Fibroblast of pulmonary artery (primary cell): Measurements from ENCODE around the gene TAPBPL.
A peak's percentile ranks its signal among the peaks of the same experiment; 100 is the strongest.
"Not testable (repeated sequence)": the region's sequence is repeated elsewhere in the genome, so short reads cannot be mapped to it uniquely, and the experiment has no call there.

Experiments
- DNase-seq: peaks from one replicate; pipeline ENCODE4 v3.0.0-alpha.2; 2010; ENCODE audit warnings: low read depth
- H3K4me3 ChIP-seq: replicated peaks from 2 replicates; pipeline ENCODE4 v1.5.1; 2011; ENCODE audit warnings: low read depth, mild to moderate bottlenecking, control low read depth, low read length, moderate library complexity
- CTCF ChIP-seq: IDR thresholded peaks from 2 replicates; pipeline ENCODE4 v1.5.1; 2011; ENCODE audit warnings: mild to moderate bottlenecking, control low read depth, low read length, inconsistent platforms; ENCODE audit errors: missing control alignments

The TAPBPL gene

GRCh38 chr12:6420364-6420763 is 31.5 kb upstream of the TAPBPL start:
- no peak for DNase-seq
- no peak for TF ChIP-seq CTCF
- H3K4me3 ChIP-seq = no peak overlapping the region

DNA sequence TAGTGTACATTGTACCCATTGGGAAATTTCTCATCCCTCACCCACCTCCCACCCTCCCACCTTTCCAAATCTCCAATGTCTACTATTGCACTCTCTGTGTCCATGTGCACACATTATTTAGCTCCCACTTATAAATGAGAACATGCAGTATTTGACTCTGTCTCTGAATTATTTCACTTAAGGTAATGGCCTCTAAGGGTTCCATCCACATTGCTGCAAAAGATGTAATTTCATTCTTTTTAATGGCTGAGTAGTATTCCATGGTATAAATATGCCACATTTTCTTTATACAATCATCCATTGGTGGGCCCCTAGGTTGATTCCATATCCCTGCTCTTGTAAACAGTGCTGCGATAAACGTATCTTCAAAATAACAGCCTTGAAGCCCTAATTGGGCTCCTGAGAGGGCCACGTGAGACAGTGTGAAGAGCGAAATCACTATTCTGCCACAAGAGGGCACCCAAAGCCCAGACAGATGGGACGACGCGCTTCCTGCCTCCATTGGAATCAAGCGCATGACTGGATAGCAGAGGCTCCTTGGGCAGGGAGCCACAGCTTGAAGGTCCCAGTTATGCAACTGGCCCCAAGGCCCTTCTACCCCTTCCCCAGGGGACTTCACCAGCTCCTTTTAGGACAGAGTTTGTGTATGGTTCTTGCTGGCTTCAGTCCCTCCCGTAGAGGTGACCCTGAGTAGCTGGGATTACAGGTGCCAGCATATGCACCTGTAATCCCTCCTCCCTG is 28.4 kb upstream of the TAPBPL start:
- H3K4me3 ChIP-seq = no peak overlapping the region
- peak; percentile 77 for TF ChIP-seq CTCF
- peak; percentile 96 for DNase-seq

DNA sequence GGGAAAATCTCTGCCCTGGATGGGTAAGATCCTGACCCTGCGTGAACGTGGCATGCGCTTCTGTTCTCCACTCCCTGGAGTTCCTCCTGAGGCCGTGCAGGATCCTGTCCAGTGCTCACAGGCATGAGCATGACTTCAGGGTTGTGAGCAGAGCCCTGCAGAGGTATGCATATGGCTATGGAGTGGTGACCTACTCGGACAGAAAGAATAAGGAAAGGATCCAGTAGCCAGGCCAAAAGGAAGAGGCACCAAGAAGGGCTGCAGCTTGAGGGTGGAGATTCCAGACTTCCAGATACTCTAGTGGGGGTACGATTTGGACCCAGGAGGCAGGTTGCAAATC is 27.9 kb upstream of the TAPBPL start:
- TF ChIP-seq CTCF = no peak

DNA sequence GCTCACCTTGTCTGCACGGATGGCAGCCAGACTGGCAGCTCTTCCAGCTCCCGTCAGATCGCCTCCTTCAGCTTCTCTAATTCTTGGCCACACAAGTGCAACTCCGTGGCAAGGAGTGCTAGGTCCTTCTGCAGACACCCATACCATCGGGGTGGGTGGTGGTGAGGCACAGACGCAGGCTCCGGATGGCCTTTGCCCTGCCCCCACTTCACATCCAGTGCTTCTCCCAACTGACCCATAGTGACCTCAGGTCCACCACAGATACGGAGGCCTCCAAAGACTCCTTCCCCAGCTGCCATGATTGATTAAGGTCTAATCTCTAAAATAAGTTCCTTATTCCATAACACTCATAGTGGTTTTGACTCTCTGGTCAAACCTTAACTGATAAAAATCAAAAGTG is 27.0 kb upstream of the TAPBPL start:
- H3K4me3 ChIP-seq = no peak overlapping the region
- DNase-seq = no peak
- TF ChIP-seq CTCF = no peak

More for the DNA sequence above, 27.9 kb upstream of the TAPBPL start:
- no peak for DNase-seq
- H3K4me3 ChIP-seq = no peak overlapping the region

DNA sequence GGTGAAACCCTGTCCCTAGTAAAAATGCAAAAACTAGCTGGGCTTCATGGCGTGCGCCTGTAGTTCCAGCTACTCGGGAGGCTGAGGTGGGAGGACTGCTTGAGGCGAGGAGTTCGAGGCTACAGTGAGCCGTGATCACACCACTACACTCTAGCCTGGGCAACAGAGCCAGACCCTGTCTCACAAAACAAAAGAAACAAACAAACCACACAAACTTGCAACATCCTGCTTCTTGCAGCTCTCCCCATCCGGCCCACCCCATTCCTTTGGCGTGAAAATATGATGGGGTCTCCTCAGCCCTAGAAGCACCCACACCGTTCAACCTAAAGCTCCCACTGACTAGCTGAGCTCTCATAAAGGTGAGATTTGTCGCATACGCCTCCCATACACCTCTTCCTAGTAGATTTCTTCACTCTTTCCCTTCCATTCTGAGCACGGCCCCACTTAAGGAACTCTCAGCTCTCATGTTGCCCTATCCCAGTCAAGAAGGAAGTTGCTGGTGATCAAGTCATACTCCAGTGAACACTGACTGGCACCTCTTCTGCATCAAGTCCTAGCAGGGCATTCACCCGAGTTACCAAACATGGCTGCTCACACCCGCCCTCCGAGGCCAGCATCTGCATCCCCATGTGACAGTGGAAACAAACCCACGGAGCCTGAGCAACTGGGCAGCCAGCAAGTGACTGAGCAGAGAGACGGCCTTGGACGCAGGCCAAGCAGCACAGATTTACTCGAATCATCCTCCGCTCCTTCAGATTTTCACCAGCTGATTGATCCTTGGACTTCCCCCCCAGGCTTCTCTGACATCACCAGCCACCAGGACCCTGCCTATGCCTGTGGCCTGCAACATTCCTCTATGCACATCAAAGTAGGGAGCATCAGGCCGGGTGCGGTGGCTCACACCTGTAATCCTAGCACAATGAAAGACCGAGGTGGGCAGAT is 26.0 kb upstream of the TAPBPL start:
- no peak overlapping the region for H3K4me3 ChIP-seq
- DNase-seq = no peak
- TF ChIP-seq CTCF = no peak

GRCh38 chr12:6426882-6427671 is 24.8 kb upstream of the TAPBPL start:
- no peak overlapping the region for H3K4me3 ChIP-seq
- DNase-seq = no peak
- no peak for TF ChIP-seq CTCF

- not testable (repeated sequence) for DNase-seq, H3K4me3 ChIP-seq
Observed at GRCh38 chr12:6427796-6428195, 24.0 kb upstream of the TAPBPL start.
